A204.1 (cell line): ENCODE results near the gene RFPL1.
"Not testable (repeated sequence)": the region's sequence is repeated elsewhere in the genome, so short reads cannot be mapped to it uniquely, and the experiment has no call there.

Experiments
- FAIRE-seq: peaks from 2 replicates; lab custom pipeline; 2012; peaks lifted over from hg19 to GRCh38; lab: Jason Lieb, UNC

The RFPL1 gene

GRCh38 chr22:29438283-29438682, at the start of gene RFPL1:
Gene RFPL1 (plus strand): TSS chr22:29438583.
- FAIRE-seq, result not testable (repeated sequence)

- FAIRE-seq, result no peak
Measured at GRCh38 chr22:29388759-29389090, 49.7 kb upstream of the RFPL1 start.

GRCh38 chr22:29390270-29390669, 48.1 kb upstream of the RFPL1 start:
- FAIRE-seq, result no peak

GRCh38 chr22:29391546-29391945, 46.8 kb upstream of the RFPL1 start:
- no peak for FAIRE-seq

- FAIRE-seq, result no peak
Measured at GRCh38 chr22:29393019-29393608, 45.3 kb upstream of the RFPL1 start.

GRCh38 chr22:29394931-29395581, 43.3 kb upstream of the RFPL1 start:
- peak; percentile 70 for FAIRE-seq

- FAIRE-seq, result no peak
Measured at GRCh38 chr22:29396126-29396525, 42.3 kb upstream of the RFPL1 start.

GRCh38 chr22:29397791-29398190, 40.6 kb upstream of the RFPL1 start:
- FAIRE-seq, result no peak

- no peak for FAIRE-seq
Measured at GRCh38 chr22:29400576-29400975, 37.8 kb upstream of the RFPL1 start.

- not testable (repeated sequence) for FAIRE-seq
Measured at GRCh38 chr22:29401538-29401937, 36.8 kb upstream of the RFPL1 start.

GRCh38 chr22:29408940-29409339, 29.4 kb upstream of the RFPL1 start:
- no peak for FAIRE-seq

- not testable (repeated sequence) for FAIRE-seq
Measured at GRCh38 chr22:29411569-29412211, 26.7 kb upstream of the RFPL1 start.

- FAIRE-seq, result not testable (repeated sequence)
Measured at GRCh38 chr22:29412772-29413171, 25.6 kb upstream of the RFPL1 start.

GRCh38 chr22:29414951-29415591, 23.3 kb upstream of the RFPL1 start:
- FAIRE-seq, result not testable (repeated sequence)

GRCh38 chr22:29418704-29419103, 19.7 kb upstream of the RFPL1 start:
- not testable (repeated sequence) for FAIRE-seq

- no peak for FAIRE-seq
Measured at GRCh38 chr22:29426476-29426875, 11.9 kb upstream of the RFPL1 start.

GRCh38 chr22:29427176-29427760, 11.1 kb upstream of the RFPL1 start:
- FAIRE-seq, result no peak

- FAIRE-seq, result no peak
Measured at GRCh38 chr22:29431986-29432385, 6.4 kb upstream of the RFPL1 start.

- no peak for FAIRE-seq
Measured at GRCh38 chr22:29433856-29434255, 4.5 kb upstream of the RFPL1 start.

GRCh38 chr22:29434288-29434687, 4.1 kb upstream of the RFPL1 start:
- FAIRE-seq, result no peak

- peak; percentile 16 for FAIRE-seq
Measured at GRCh38 chr22:29435236-29436136, 2.9 kb upstream of the RFPL1 start.

GRCh38 chr22:29442976-29443375, 4.6 kb downstream of the RFPL1 start:
- FAIRE-seq, result no peak
